NCI-H69 (cell line): ENCODE results near the gene TMPRSS11E.
A peak's percentile ranks its signal among the peaks of the same experiment; 100 is the strongest.
"Not testable (repeated sequence)": the region's sequence is repeated elsewhere in the genome, so short reads cannot be mapped to it uniquely, and the experiment has no call there.

Source experiments
- DNase-seq: peaks from one replicate; lab custom pipeline; 2025; lab: John Stamatoyannopoulos, UW

The TMPRSS11E gene

DNA sequence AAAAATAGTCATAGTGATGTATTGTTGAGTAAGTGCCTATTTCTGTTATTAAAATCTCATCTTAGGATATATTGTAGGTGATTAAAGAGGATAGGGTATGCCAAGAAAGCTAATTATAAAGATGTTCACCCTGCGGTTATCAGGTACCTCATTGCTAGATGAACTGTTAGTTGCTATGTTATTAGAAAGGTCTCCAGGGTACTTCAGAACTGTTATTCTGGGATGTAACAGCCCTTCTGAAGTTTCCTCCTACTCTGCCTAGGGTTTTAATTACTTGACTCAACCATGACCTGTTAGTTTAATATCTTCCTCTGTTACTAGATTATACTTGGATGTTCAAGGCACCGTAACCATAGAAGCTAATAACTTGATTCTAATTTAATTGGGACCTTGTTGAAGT is 15.4 kb downstream of the TMPRSS11E start:
- no peak for DNase-seq

- no peak for DNase-seq
Observed at GRCh38 chr4:68463796-68464195, 16.5 kb downstream of the TMPRSS11E start.

DNA sequence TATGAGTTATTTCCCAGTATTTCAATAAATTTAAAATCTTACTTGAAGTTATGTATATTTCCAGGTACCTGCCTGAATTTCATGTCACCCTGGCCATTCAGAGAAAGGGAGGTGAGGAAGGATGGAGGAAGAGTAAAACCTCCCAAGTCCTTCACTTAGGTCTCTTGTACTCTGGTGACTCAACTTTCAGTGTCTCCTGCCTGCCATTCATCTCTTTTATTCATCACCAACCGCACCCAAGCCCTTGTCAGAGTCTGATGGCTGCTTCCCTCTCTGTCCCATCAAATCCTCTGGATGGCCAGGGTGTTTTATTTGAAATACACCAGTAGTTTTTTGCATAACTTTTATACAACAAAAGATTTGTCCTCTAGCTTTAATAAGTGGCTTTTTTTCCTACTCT is 17.8 kb downstream of the TMPRSS11E start:
- no peak for DNase-seq

GRCh38 chr4:68466185-68466584 is 18.9 kb downstream of the TMPRSS11E start:
- DNase-seq: no peak

GRCh38 chr4:68466751-68467150 is 19.5 kb downstream of the TMPRSS11E start:
- no peak for DNase-seq

- DNase-seq: no peak
Observed at GRCh38 chr4:68469482-68469881, 22.2 kb downstream of the TMPRSS11E start.

DNA sequence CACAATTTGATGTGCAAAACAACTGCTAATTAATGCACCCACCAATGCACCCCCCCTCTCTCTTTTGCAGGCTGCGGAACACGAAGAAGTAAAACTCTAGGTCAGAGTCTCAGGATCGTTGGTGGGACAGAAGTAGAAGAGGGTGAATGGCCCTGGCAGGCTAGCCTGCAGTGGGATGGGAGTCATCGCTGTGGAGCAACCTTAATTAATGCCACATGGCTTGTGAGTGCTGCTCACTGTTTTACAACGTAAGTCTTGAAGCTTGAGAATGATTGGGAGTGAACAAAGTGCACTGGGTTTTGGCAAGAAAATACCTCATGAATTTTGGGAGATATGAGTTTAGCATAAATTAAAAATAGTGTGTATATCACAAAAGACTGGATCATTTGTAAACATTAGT is 28.9 kb downstream of the TMPRSS11E start:
- no peak for DNase-seq

GRCh38 chr4:68489338-68489737 is 42.1 kb downstream of the TMPRSS11E start:
- DNase-seq: no peak

DNA sequence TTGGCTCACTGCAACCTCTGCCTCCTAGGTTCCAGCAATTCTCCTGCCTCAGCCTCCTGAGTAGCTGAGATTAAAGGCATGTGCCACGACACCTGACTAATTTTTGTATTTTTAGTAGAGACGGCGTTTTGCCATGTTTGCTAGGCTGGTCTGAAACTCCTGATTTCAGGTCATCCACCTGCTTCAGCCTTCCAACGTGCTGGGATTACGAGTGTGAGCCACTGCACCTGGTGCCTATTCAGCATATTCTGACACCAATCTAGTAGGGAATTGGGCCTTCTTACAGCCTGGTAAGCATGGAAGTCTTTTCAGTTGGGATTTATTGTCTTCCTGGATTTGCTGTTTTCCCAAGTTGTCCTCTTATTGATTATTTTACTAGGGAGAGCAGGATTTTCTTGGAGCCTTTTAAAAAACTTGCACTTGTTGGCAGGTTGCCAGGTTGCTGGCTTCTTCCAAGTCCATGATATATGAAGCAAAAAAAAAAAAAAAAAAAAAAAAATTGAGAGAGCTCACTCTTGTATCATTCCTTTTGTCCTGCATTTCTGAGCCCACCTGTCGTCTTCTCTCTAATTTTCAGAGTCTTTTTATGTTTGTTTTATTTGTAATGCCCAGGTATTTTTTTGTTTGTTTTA is 43.7 kb downstream of the TMPRSS11E start:
- peak; percentile 0 for DNase-seq

DNA sequence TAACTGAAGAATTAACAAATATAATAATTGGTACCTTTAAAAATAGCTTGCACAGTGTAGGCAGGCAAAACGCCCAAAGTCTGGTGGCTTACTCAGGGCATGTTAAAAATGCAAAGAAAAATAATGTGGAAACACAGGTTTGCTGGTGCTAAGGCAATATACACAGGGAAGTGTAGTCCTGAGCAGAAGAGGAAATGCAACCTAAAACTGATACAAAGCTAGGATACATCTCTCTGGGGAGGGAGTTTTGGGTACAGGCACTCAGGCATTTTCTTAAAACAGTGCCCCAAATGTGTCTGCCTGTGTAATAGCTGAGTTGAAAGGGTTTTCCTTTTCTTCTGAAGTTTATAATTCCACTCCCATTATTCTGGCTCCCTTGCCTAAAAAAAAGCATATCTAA is 47.4 kb downstream of the TMPRSS11E start:
- DNase-seq: no peak

DNA sequence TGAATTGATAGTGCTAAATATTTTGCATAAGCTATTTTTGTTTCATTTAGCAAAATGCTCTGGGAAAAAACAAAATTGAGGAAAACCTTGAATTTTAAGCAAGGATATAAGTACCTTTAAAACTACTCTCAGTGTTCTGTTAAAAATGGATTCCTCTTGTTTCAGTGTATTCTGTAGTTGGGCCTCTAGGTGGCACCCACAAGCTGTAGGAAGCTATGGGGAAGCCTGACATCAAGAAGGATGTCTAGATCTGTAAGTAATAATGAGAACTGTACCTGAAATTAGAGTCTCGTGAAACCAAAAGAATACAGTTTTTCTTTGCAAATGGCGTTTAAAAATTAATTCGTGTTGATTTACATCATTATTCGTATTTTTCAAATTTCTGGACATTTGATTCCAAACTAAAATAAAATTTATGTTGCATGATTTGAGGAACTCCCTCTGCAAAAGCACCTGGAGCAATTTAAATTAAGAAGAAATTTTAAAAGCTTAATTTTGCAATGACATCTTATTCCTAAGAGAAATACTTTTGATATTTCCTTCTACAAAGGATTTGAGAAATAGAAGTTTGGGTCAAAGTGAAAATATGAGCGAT is 51.2 kb downstream of the TMPRSS11E start:
- peak; percentile 42 for DNase-seq

DNA sequence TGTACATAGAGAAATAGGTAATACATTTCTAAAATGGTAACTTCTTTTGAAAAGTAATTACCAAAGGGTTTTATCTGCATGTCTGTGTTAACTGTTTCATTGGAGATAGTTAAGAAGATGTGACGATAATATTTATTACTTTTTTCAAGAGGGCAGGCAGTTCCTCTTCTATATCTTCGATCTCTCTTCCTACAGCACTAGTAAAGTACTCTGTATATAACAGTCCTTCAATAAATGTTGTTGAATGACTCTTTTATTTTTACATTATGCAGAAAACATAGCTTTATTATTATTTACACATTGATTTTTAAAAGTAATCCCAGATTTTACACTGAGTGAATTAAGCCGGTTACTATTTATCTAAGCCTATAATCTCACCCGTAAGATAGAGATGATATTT is 51.8 kb downstream of the TMPRSS11E start:
- DNase-seq: no peak

DNA sequence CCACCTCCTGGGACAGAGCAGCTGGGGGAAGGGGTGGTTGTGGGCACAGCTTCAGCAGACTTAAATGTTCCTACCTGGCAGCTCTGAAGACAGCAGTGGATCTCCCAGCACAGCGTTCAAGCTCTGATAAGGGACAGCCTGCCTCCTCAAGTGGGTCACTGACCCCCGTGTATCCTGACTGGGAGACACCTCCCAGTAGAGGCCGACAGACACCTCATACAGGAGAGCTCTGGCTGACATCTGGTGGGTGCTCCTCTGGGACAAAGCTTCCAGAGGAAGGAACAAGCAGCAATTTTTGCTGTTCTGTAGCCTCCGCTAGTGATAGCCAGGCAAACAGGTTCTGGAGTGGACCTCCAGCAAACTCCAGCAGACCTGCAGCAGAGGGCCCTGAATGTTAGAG is 56.2 kb downstream of the TMPRSS11E start:
- DNase-seq: not testable (repeated sequence)

DNA sequence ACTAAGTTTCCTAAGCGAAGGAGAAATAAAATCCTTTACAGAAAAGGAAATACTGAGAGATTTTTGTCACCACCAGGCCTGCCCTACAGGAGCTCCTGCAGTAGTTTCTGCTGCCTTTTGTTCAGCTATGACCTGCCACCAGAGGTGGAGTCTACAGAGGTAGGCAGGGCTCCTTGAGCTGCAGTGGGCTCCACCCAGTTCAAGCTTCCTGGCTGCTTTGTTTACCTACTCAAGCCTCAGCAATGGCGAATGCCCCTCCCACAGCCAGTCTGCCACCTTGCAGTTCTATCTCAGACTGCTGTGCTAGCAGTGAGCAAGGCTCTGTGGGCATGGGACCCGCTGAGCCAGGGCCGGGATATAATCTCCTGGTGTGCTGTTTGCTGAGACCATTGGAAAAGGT is 57.6 kb downstream of the TMPRSS11E start:
- DNase-seq: not testable (repeated sequence)

GRCh38 chr4:68505452-68505851 is 58.2 kb downstream of the TMPRSS11E start:
- DNase-seq: not testable (repeated sequence)

DNA sequence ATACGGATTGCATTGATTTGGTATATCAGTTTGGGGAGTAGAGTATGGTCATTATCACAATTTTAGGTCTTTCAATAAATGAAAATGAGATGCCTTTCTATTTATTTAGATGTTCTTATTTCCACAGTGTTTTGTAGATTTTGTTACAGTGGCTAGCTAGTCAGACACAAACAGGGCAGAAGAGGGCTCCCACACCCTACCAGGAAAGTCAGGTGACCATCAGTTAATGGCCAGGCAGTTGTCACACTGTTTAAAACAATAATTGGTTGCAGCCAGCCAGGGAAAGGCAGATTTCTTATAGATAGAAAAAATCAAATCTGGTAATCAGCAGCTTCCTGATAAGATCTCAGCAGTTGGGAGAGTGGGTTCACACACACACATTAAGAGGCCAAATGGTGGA is 71.6 kb downstream of the TMPRSS11E start:
- DNase-seq: no peak

DNA sequence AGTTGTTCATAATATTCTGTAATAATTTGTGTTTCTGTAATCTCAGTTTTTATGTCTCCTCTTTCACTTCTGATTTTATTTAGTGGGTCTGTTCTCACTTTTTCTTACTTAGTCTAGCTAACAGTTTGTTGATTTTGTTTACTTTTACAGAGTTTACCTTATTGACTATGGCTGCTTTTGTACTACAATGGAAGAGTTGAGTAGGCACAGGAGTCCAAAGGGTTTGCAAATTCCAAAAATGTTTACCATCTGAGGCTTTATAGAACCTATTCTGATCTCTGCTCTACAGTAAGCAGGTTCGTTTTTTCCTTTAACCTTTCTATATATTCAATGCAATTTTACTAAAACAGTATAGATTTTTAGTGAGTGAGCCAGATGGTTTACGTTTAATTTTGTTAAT is 73.7 kb downstream of the TMPRSS11E start:
- no peak for DNase-seq

DNA sequence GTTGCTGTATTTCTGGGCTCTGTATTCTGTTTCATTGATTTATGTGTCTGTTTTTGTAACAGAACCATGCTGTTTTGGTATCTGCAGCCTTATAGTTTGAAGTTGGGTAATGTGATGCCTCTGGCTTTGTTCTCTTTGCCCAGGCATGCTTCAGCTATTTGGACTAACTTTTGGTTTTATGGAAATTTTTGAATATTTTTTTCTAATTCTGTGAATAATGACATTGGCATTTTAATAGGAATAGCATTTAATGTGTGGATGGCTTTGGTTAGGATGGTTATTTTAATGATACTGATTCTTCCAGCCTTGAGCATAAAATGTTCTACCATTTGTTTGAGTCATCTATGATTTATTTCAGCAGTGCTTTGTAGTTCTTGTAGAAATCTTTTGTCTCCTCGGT is 75.0 kb downstream of the TMPRSS11E start:
- not testable (repeated sequence) for DNase-seq

DNA sequence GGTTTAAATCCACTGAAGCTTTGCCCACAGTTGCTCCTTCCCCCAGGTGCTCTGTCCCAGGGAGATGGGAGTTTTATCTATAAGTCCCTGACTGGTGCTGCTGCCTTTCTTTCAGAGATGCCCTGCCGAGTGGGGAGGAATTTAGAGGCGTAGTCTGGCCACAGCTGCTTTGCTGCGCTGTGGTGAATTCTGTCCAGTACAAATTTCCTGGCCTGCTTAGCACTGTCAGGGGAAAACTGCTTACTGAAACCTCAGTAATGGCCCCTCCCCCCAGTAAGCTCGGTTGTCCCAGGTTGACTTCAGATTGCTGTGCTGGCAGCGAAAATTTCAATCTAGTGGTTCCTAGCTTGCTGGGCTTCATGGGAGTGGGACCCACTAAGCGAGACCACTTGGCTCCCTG is 88.7 kb downstream of the TMPRSS11E start:
- no peak for DNase-seq

DNA sequence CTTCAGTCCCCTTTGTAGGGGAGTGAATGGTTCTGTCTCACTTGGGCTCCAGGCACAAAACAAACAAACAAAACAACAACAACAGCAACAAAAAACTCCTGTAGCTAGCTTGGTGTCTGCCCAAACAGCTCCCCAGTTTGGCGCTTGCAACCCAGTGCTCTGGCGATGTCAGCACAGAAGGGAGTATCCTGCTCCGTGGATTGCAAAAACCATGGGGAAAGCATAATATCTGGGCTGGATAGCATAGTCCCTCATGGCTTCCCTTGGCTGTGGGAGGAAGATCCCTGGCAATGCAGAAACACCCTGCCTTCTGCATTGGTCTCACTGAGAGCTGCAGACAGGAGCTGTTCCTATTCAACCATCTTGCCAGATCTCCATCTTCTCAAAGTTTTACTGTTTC is 89.1 kb downstream of the TMPRSS11E start:
- no peak for DNase-seq

- DNase-seq: not testable (repeated sequence)
Observed at GRCh38 chr4:68542742-68543141, 95.5 kb downstream of the TMPRSS11E start.
